ENCODE data around the gene CDHR5. TPM values are rescaled to one million over a fixed set of nuclear protein-coding genes. Genes with fewer than 3 reads are reported as not detected.

Gene CDHR5
- total and polyA plus RNA-seq, 2 of the 4 experiments (the other 2 are of a cell fraction) = not detected

- ATAC-seq (ENCODE audit: low read depth) (no peak), DNase-seq (no peak)
- Histone ChIP-seq H3K4me1 (ENCODE audit: control insufficient read depth, insufficient read depth, low read length) (peaks cover 4% of the 10 kb centered on the region; the same call in 1 of the 2 replicates), H3K36me3 (ENCODE audit: control insufficient read depth, insufficient read depth, low read length) (peaks cover 41% of the 10 kb centered on the region), H3K4me2 (ENCODE audit: low read depth, low read length) (peak overlapping the region; percentile 96), H2AK9ac (replicated peaks; ENCODE audit: low read depth, low read length, poor library complexity) (peak overlapping the region; percentile 98), H2AK5ac (ENCODE audit: low read depth, low read length) (peak overlapping the region; percentile 92), H3K27ac (ENCODE audit: insufficient read depth, low read length) (peak overlapping the region; percentile 96), H3K9me1 (ENCODE audit: insufficient read depth, low read length) (no peaks in the 10 kb centered on the region), H3K14ac (replicated peaks; ENCODE audit: low read depth, low read length) (peak overlapping the region; percentile 76; the same call in 1 of the 2 replicates), H3K18ac (ENCODE audit: low read depth, low read length) (peak overlapping the region; percentile 56; the same call in 1 of the 2 replicates), H4K8ac (ENCODE audit: low read depth in 2 of 2, low read length in 2 of 2) (peak overlapping the region; percentile 43 to 61; a peak in 2 of 4 replicates), H2BK20ac (ENCODE audit: low read depth, low read length) (no peak overlapping the region), H4K5ac (ENCODE audit: low read depth, low read length) (peak overlapping the region; percentile 75), H2BK5ac (ENCODE audit: low read depth, low read length, poor library complexity, severe bottlenecking) (peak overlapping the region; percentile 69), H3K23ac (ENCODE audit: low read depth, low read length) (peak overlapping the region; percentile 41; the same call in 1 of the 2 replicates), H2BK15ac (ENCODE audit: low read depth, low read length) (no peak overlapping the region), H3K4me3 (ENCODE audit: insufficient read depth, low read depth, low read length) (peak overlapping the region; percentile 91), H3K9me3 (ENCODE audit: control insufficient read depth, insufficient read depth, low read length) (no peaks in the 10 kb centered on the region), H4K20me1 (ENCODE audit: insufficient read depth, low read length) (peaks cover 39% of the 10 kb centered on the region), H3K4ac (ENCODE audit: low read depth, low read length) (peak overlapping the region; percentile 95), H3K9ac (ENCODE audit: low read depth, low read length) (peak overlapping the region; percentile 92), H3K56ac (ENCODE audit: extremely low read depth, insufficient read depth, low read length) (no peak overlapping the region), H3K79me1 (ENCODE audit: low read depth in 1 of 2, low read length in 2 of 2) (peaks cover 2 to 39% of the 10 kb centered on the region in 2 experiments; a peak in 3 of 4 replicates), H2BK120ac (ENCODE audit: low read depth, low read length) (no peak overlapping the region), H3K27me3 (ENCODE audit: control insufficient read depth, insufficient read depth, low read length) (no peaks in the 10 kb centered on the region), H2AFZ (replicated peaks; ENCODE audit: low read length, poor library complexity) (peak overlapping the region; percentile 93), H4K91ac (ENCODE audit: insufficient read depth, low read depth, low read length) (peak overlapping the region; percentile 74; the same call in 1 of the 2 replicates)
- TF ChIP-seq NFE2L2 (IDR thresholded peaks at IDR 0.05; ENCODE audit: low read depth, low read length) (no peak), RFX5 (IDR thresholded peaks at IDR 0.05; ENCODE audit: low read depth, low read length) (no peak), POLR2A (IDR thresholded peaks at IDR 0.05; ENCODE audit: low read depth, low read length) (no peak), RAD21 (IDR thresholded peaks at IDR 0.05; ENCODE audit: low read length) (no peak), FOS (IDR thresholded peaks at IDR 0.05; ENCODE audit: low read depth, low read length) (no peak)
- ChIA-PET CTCF (no interaction called here), POLR2A (ENCODE audit: unreplicated experiment) (no interaction called here)
- in situ Hi-C loops (cut with MboI; ENCODE audit: low sequenced_read_pairs) = no loop called here
- WGBS, 2 experiments (ENCODE audit: extremely low coverage in 2 of 2, insufficient read length in 1 of 2) = 70% methylated on average over 50 of the region's 68 CpGs; no CpG with 5 or more reads in 1 of the 2 experiments
- BruUV-seq (replicated peaks) = no TSS peak
- intact Hi-C loops (cut with micrococcal nuclease) = no loop called here
- dilution Hi-C loops (cut with HindIII; ENCODE audit: low sequenced_read_pairs, unreplicated experiment) = no loop called here
These were observed 9.9 kb downstream of the CDHR5 start for GRCh38 chr11:614623-615503.

Data from IMR-90 (cell line).